ENCODE results near the gene C3orf18. TPM values are rescaled to one million over a fixed set of nuclear protein-coding genes. Genes with fewer than 3 reads are reported as not detected.

The C3orf18 gene
- total RNA-seq, 2 donors from 2014 or later, result 2.4 to 2.9 TPM

- no peak overlapping the region for H3K4me3 ChIP-seq
- intact Hi-C loops (cut with DNase I), result no loop called here
- H3K9ac ChIP-seq (ENCODE audit: low read depth in 2 of 2, low read length in 2 of 2), result no peak overlapping the region
- H3K27ac ChIP-seq, result no peak overlapping the region
- DNase-seq, result no peak
- no peaks in the 10 kb centered on the region for H3K9me3 ChIP-seq
- TF ChIP-seq CTCF (IDR thresholded peaks at IDR 0.05), result no peak
- no peaks in the 10 kb centered on the region for H3K4me1 ChIP-seq
- no peaks in the 10 kb centered on the region for H3K27me3 ChIP-seq
- H3K36me3 ChIP-seq, result no peaks in the 10 kb centered on the region
Observed at GRCh38 chr3:50521572-50521971, 46.0 kb downstream of the C3orf18 start.

- no peak overlapping the region for H3K9ac ChIP-seq (ENCODE audit: low read depth in 2 of 2, low read length in 2 of 2)
- H3K27me3 ChIP-seq, result no peaks in the 10 kb centered on the region
- H3K27ac ChIP-seq, result no peak overlapping the region
- TF ChIP-seq CTCF (IDR thresholded peaks at IDR 0.05), result no peak
- H3K9me3 ChIP-seq, result no peaks in the 10 kb centered on the region
- H3K36me3 ChIP-seq, result no peaks in the 10 kb centered on the region
- peaks cover 4% of the 10 kb centered on the region for H3K4me1 ChIP-seq
- intact Hi-C loops (cut with DNase I), result no loop called here
- no peak overlapping the region for H3K4me3 ChIP-seq
- no peak for DNase-seq
Observed at GRCh38 chr3:50520849-50521248, 46.7 kb downstream of the C3orf18 start.

GRCh38 chr3:50519471-50520089 is 48.0 kb downstream of the C3orf18 start:
- peak; percentile 75 for DNase-seq
- peak; percentile 93 for TF ChIP-seq CTCF (IDR thresholded peaks at IDR 0.05)
- Histone ChIP-seq H3K9ac (ENCODE audit: low read depth in 2 of 2, low read length in 2 of 2) (no peak overlapping the region), H3K4me3 (no peak overlapping the region), H3K4me1 (peaks cover 4% of the 10 kb centered on the region), H3K27me3 (no peaks in the 10 kb centered on the region), H3K9me3 (no peaks in the 10 kb centered on the region), H3K27ac (no peak overlapping the region), H3K36me3 (no peaks in the 10 kb centered on the region)
- intact Hi-C loops (cut with DNase I), result loop anchor here (2.0 kb wide), 1 partner anchor 95 kb away; no protein-coding TSS in a partner anchor

- TF ChIP-seq CTCF (IDR thresholded peaks at IDR 0.05), result no peak
- Histone ChIP-seq H3K4me1 (peaks cover 4% of the 10 kb centered on the region), H3K27me3 (no peaks in the 10 kb centered on the region), H3K36me3 (no peaks in the 10 kb centered on the region), H3K9ac (ENCODE audit: low read depth in 2 of 2, low read length in 2 of 2) (no peak overlapping the region), H3K9me3 (no peaks in the 10 kb centered on the region), H3K4me3 (no peak overlapping the region), H3K27ac (no peak overlapping the region)
- DNase-seq, result no peak
- intact Hi-C loops (cut with DNase I), result loop anchor here (2.0 kb wide), 1 partner anchor 96 kb away; no protein-coding TSS in a partner anchor
Observed at GRCh38 chr3:50518436-50518835, 49.1 kb downstream of the C3orf18 start.

GRCh38 chr3:50517721-50518206 is 49.8 kb downstream of the C3orf18 start:
- no peaks in the 10 kb centered on the region for H3K27me3 ChIP-seq
- H3K9me3 ChIP-seq, result no peaks in the 10 kb centered on the region
- H3K4me1 ChIP-seq, result peaks cover 4% of the 10 kb centered on the region
- no peak for DNase-seq
- no peak overlapping the region for H3K4me3 ChIP-seq
- TF ChIP-seq CTCF (IDR thresholded peaks at IDR 0.05), result no peak
- intact Hi-C loops (cut with DNase I), result loop anchor here (2.0 kb wide), 1 partner anchor 97 kb away; no protein-coding TSS in a partner anchor
- no peaks in the 10 kb centered on the region for H3K36me3 ChIP-seq
- no peak overlapping the region for H3K27ac ChIP-seq
- H3K9ac ChIP-seq (ENCODE audit: low read depth in 2 of 2, low read length in 2 of 2), result no peak overlapping the region
